Measurements from ENCODE around the gene PPIF. TPM values are rescaled to one million over a fixed set of nuclear protein-coding genes. Genes with fewer than 3 reads are reported as not detected.
A peak's percentile ranks its signal among the peaks of the same experiment; 100 is the strongest.

Gene PPIF
- total RNA-seq, 1 experiment from 2014 or later = 86.7 TPM

- DNase-seq (ENCODE audit: low read depth) = peak; percentile 90
These were observed 52.1 kb downstream of the PPIF start for GRCh38 chr10:79399223-79399831.

GRCh38 chr10:79400146-79401004 lies 53.1 kb downstream of the PPIF start:
- no peak for DNase-seq (ENCODE audit: low read depth)

- DNase-seq (ENCODE audit: low read depth) = no peak
These were observed 54.0 kb downstream of the PPIF start for GRCh38 chr10:79401015-79401921.

- no peak for DNase-seq (ENCODE audit: low read depth)
These were observed 55.3 kb downstream of the PPIF start for GRCh38 chr10:79402625-79402946.

GRCh38 chr10:79402951-79403350 lies 55.7 kb downstream of the PPIF start:
- no peak for DNase-seq (ENCODE audit: low read depth)

GRCh38 chr10:79403441-79404230 lies 56.4 kb downstream of the PPIF start:
- peak; percentile 86 for DNase-seq (ENCODE audit: low read depth)

- DNase-seq (ENCODE audit: low read depth) = peak; percentile 55
These were observed 57.0 kb downstream of the PPIF start for GRCh38 chr10:79404231-79404609.

GRCh38 chr10:79404690-79405131 lies 57.4 kb downstream of the PPIF start:
- no peak for DNase-seq (ENCODE audit: low read depth)

Other genes starting within 250 kb of the PPIF start
- gene ZCCHC24, start 98.2 kb downstream of the PPIF start, total RNA-seq (2014; rRNA removed; shearing (Covaris generic)) = 6.4 and 9.4 TPM in 2 replicates
- gene EIF5AL1, start 165.1 kb downstream of the PPIF start, total RNA-seq (2014; rRNA removed; shearing (Covaris generic)) = 0.94 and 1.0 TPM in 2 replicates
- not detected in 2 replicates for gene SFTPA2, start 212.9 kb downstream of the PPIF start, total RNA-seq (2014; rRNA removed; shearing (Covaris generic))

Data from HT1080 (cell line).